ENCODE results near the gene GUCD1.
"Not testable (repeated sequence)": the region's sequence is repeated elsewhere in the genome, so short reads cannot be mapped to it uniquely, and the experiment has no call there.

The GUCD1 gene

GRCh38 chr22:24563246-24563645 lies 8.3 kb upstream of the GUCD1 start:
- DNase-seq = no peak

- no peak for DNase-seq
Observed at GRCh38 chr22:24559471-24559870, 4.5 kb upstream of the GUCD1 start.

GRCh38 chr22:24555165-24556039 lies 464 bp upstream of the GUCD1 start, which contains the start of gene SNRPD3:
TSS of gene SNRPD3 (plus strand) at chr22:24555999. CDS start at chr22:24557675, 1,676 bp downstream.
- DNase-seq = peak; percentile 100

GRCh38 chr22:24553597-24554312 lies 1.2 kb downstream of the GUCD1 start:
- DNase-seq = peak; percentile 7

- DNase-seq = not testable (repeated sequence)
Observed at GRCh38 chr22:24552503-24553286, 2.2 kb downstream of the GUCD1 start.

- DNase-seq = no peak
Observed at GRCh38 chr22:24550902-24551435, 4.0 kb downstream of the GUCD1 start.

- DNase-seq = no peak
Observed at GRCh38 chr22:24550028-24550901, 4.7 kb downstream of the GUCD1 start.

- no peak for DNase-seq
Observed at GRCh38 chr22:24548812-24549211, 6.1 kb downstream of the GUCD1 start.

- no peak for DNase-seq
Observed at GRCh38 chr22:24543679-24544243, 11.2 kb downstream of the GUCD1 start.

GRCh38 chr22:24543185-24543601 lies 11.7 kb downstream of the GUCD1 start:
- DNase-seq = no peak

GRCh38 chr22:24542641-24543040 lies 12.3 kb downstream of the GUCD1 start:
- no peak for DNase-seq

GRCh38 chr22:24541681-24542515 lies 13.0 kb downstream of the GUCD1 start:
- no peak for DNase-seq

GRCh38 chr22:24540470-24540869 lies 14.5 kb downstream of the GUCD1 start:
- DNase-seq = no peak

GRCh38 chr22:24536089-24536488 lies 18.8 kb downstream of the GUCD1 start:
- DNase-seq = no peak

- no peak for DNase-seq
Observed at GRCh38 chr22:24535348-24535747, 19.6 kb downstream of the GUCD1 start.

GRCh38 chr22:24532075-24532474 lies 22.9 kb downstream of the GUCD1 start:
- no peak for DNase-seq

GRCh38 chr22:24530968-24531367 lies 24.0 kb downstream of the GUCD1 start:
- not testable (repeated sequence) for DNase-seq

- no peak for DNase-seq
Observed at GRCh38 chr22:24529898-24530297, 25.0 kb downstream of the GUCD1 start.

- DNase-seq = no peak
Observed at GRCh38 chr22:24526191-24526590, 28.7 kb downstream of the GUCD1 start.

GRCh38 chr22:24525416-24526037 lies 29.4 kb downstream of the GUCD1 start:
- peak; percentile 82 for DNase-seq
